Measurements from ENCODE around the gene SLC26A9.
"Not testable (repeated sequence)": the region's sequence is repeated elsewhere in the genome, so short reads cannot be mapped to it uniquely, and the experiment has no call there.

SLC26A9 gene

DNA sequence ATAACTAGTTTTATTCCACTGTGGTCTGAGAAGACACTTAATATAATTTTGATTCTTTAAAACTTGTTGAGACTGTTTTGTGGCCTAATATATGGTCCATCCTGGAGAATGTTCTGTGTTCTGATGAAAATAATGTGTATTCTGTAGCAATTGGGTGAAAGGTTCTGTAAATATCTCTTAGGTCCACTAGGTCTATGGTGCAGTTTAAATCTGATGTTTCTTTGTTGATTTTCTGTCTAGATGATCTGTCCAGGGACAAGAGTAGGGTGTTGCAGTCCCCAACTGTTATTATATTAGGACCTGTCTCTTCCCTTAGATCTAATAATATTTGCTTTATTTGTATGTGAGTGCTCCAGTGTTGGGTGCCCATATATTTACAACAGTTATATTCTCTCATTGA, 59.5 kb downstream of the SLC26A9 start:
- no peak for DNase-seq (ENCODE audit: low read depth in 1 of 2, low spot score in 1 of 2)
- Histone ChIP-seq H3K27me3 (ENCODE audit: insufficient read depth, poor library complexity, severe bottlenecking) (peaks cover 4% of the 10 kb centered on the region), H3K4me3 (replicated peaks; ENCODE audit: insufficient read depth, low read length) (no peak overlapping the region), H3K27ac (replicated peaks) (no peak overlapping the region)
- TF ChIP-seq, protein P1, sequence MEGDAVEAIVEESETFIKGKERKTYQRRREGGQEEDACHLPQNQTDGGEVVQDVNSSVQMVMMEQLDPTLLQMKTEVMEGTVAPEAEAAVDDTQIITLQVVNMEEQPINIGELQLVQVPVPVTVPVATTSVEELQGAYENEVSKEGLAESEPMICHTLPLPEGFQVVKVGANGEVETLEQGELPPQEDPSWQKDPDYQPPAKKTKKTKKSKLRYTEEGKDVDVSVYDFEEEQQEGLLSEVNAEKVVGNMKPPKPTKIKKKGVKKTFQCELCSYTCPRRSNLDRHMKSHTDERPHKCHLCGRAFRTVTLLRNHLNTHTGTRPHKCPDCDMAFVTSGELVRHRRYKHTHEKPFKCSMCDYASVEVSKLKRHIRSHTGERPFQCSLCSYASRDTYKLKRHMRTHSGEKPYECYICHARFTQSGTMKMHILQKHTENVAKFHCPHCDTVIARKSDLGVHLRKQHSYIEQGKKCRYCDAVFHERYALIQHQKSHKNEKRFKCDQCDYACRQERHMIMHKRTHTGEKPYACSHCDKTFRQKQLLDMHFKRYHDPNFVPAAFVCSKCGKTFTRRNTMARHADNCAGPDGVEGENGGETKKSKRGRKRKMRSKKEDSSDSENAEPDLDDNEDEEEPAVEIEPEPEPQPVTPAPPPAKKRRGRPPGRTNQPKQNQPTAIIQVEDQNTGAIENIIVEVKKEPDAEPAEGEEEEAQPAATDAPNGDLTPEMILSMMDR (IDR thresholded peaks at IDR 0.05; ENCODE audit: insufficient read depth, low read length) = no peak
- TF ChIP-seq REST (IDR thresholded peaks at IDR 0.05; ENCODE audit: insufficient replicate concordance, low read depth) = no peak
- TF ChIP-seq POLR2AphosphoS5 (IDR thresholded peaks at IDR 0.05; ENCODE audit: low read depth) = no peak
- no peak for TF ChIP-seq SPI1 (IDR thresholded peaks at IDR 0.05; ENCODE audit: borderline replicate concordance, low read depth)
- no peak for TF ChIP-seq GABPA (IDR thresholded peaks at IDR 0.05; ENCODE audit: low read depth)

DNA sequence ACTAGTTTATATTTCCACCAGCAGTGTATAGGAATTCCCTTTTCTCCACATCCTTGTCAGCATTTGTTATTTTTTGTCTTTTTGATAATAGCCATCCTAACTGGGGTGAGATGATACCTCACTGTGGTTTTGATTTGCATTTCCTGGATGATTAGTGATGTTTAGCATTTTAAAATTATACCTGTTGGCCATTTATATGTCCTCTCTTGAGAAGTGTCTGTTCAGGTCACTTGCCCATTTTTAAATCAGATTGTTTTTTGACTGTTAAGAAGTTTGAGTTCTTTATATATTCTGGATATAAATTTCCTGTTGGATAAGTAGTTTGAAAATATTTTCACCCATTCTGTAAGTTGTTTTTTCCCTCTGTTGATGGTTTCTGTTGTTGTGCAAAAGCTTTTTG, 62.3 kb downstream of the SLC26A9 start:
- no peak overlapping the region for H3K4me3 ChIP-seq (replicated peaks; ENCODE audit: insufficient read depth, low read length)
- peaks cover 7% of the 10 kb centered on the region for H3K27me3 ChIP-seq (ENCODE audit: insufficient read depth, poor library complexity, severe bottlenecking)
- TF ChIP-seq GABPA (IDR thresholded peaks at IDR 0.05; ENCODE audit: low read depth) = no peak
- no peak for DNase-seq (ENCODE audit: low read depth in 1 of 2, low spot score in 1 of 2)
- no peak overlapping the region for H3K27ac ChIP-seq (replicated peaks)

DNA sequence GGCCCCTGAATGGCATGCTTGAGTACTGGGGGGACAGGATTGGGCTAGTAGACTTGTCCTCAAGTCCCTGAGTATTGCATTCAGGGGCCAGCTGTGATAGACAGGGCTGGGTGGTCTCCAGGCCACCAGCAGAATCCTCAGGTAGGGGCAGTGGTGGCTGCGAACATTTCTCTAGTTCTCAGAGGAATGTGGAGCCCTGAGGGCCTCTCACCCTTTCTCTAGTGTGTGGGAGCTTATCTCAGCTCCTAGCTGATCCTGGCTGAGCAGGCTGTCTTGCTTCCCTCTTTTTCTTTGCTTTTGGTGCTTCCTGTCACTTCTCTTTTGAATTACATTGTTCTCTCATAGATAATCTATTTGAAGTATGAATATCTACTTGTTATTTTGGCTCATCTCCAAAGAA, 63.3 kb downstream of the SLC26A9 start:
- Histone ChIP-seq H3K27me3 (ENCODE audit: insufficient read depth, poor library complexity, severe bottlenecking) (peaks cover 7% of the 10 kb centered on the region), H3K27ac (replicated peaks) (no peak overlapping the region), H3K4me3 (replicated peaks; ENCODE audit: insufficient read depth, low read length) (no peak overlapping the region)
- no peak for DNase-seq (ENCODE audit: low read depth in 1 of 2, low spot score in 1 of 2)
- TF ChIP-seq POLR2AphosphoS5 (IDR thresholded peaks at IDR 0.05; ENCODE audit: low read depth) = no peak
- TF ChIP-seq, protein P1 (IDR thresholded peaks at IDR 0.05; ENCODE audit: insufficient read depth, low read length) = no peak
- no peak for TF ChIP-seq GABPA (IDR thresholded peaks at IDR 0.05; ENCODE audit: low read depth)

- Histone ChIP-seq H3K27me3 (ENCODE audit: insufficient read depth, poor library complexity, severe bottlenecking) (peaks cover 7% of the 10 kb centered on the region), H3K4me3 (replicated peaks; ENCODE audit: insufficient read depth, low read length) (no peak overlapping the region), H3K27ac (replicated peaks) (no peak overlapping the region)
- no peak for DNase-seq (ENCODE audit: low read depth in 1 of 2, low spot score in 1 of 2)
- TF ChIP-seq SPI1 (IDR thresholded peaks at IDR 0.05; ENCODE audit: borderline replicate concordance, low read depth) = peak; percentile 48; the same call in 1 of the 2 replicates
- no peak for TF ChIP-seq REST (IDR thresholded peaks at IDR 0.05; ENCODE audit: insufficient replicate concordance, low read depth)
Observed at GRCh38 chr1:205878026-205878425, 65.2 kb downstream of the SLC26A9 start.

DNA sequence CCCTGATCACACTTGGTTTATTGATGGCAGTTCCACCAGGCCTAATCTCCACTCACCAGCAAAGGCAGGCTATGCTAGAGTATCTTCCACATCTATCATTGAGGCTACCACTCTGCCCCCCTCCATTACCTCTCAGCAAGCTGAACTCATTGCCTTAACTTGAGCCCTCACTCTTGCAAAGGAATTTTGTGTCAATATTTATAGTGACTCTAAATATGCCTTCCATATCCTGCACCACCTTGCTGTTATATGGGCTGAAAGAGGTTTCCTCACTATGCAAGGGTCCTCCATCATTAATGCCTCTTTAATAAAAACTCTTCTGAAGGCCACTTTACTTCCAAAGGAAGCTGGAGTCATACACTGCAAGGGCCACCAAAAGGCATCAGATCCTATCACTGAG, 70.1 kb downstream of the SLC26A9 start:
- H3K27me3 ChIP-seq (ENCODE audit: insufficient read depth, poor library complexity, severe bottlenecking); H3K4me3 ChIP-seq (replicated peaks; ENCODE audit: insufficient read depth, low read length); DNase-seq (ENCODE audit: low read depth in 1 of 2, low spot score in 1 of 2); H3K27ac ChIP-seq (replicated peaks): not testable (repeated sequence)

Data from HL-60 (cell line).